ENCODE measurements around the gene MOSMO. TPM values are rescaled to one million over a fixed set of nuclear protein-coding genes. Genes with fewer than 3 reads are reported as not detected.

MOSMO gene
- total RNA-seq = 6.5 and 13.6 TPM in 2 replicates

DNA sequence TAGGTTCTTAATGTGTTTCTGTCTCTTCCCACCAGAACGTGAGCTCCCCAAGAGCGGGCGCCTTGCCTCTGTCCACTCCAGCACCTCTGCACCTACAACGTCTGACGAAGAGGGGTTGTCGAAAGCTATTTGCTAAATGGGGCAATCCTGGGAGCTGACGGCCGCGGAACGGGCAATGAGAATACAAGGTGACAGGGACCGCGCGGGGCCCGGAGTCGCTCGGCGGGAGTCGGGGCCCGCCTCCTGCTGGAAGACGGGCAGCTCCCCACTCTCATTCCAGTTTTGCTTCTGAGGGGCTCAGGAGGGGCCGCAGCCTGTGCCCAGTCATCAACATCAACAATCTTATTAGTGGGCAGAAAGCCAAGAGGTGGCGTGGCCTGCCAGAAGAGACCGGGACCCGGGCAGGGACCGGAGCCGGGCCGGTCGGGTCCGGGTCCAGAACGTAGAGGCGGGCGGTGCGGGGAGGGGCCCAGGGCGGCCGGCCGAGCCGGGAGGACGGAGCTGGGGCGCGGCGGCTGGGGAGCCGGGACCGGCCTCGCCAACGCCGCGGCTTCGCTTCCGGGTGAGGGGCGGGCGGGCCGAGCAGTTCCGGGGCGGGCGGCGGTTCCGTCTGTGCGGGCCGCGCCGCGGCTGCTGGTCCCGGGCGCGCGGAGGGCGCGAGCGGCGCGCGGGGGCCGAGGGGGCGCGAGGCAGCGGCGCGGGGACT, at the start of gene MOSMO:
MOSMO (plus strand) TSS at position 603 of the 706 bp plus-strand sequence. CDS start 191 bp downstream, outside the sequence.

DNA sequence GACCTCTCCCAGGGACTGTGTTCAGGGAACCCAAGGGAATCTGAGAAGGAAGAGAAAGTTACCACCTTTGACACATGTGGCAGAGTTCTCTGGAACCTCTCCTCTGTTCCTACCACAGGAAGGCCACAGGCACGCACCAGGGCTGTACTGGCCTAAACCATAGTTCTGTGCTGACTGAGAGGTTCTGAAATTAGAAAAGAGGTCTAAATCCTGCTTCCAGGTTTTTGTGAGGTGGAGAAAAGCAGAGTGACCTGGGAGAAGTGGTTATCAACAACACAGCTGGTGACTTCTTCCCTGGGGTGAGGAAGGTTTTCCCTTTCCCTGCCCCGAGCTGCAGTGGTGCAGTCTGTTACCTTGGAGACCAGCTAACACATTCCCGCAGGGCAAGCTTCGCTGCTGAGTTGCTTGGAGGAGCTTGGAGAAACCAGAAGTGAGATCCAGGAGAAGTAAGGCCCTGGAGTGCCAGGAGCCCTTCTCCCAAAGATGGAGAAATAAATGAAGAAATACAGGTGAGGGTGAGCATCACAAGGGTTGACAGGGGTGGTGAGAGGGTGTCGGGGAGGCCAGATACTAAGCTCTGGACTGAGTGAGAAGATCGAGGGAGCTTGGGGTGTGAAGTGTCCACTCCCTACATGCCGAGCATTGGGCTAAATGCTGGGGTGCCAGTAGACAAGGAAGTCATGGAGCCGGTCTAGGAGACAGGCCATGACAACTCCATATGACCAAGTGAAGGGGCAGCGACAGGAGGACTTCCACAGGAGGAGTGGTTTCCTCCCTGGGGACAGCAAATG, 84.4 kb downstream of the MOSMO start, which contains the start of gene VWA3A:
VWA3A (plus strand) TSS at position 399 of the 791 bp plus-strand sequence; CDS start at position 496, 97 bp downstream.

Other genes starting within 250 kb of the MOSMO start
- 5.8 and 22.7 TPM in 2 replicates for gene NPIPB4, start 150.4 kb upstream of the MOSMO start, total RNA-seq
- 208 and 273 TPM in 2 replicates for gene UQCRC2, start 54.8 kb upstream of the MOSMO start, total RNA-seq
- gene PDZD9, start 7.0 kb upstream of the MOSMO start, total RNA-seq = not detected in 2 replicates
- gene VWA3A, start 84.4 kb downstream of the MOSMO start, total RNA-seq = not detected in 2 replicates
- not detected in 2 replicates for gene SDR42E2, start 154.4 kb downstream of the MOSMO start, total RNA-seq
- gene EEF2K, start 198.2 kb downstream of the MOSMO start, total RNA-seq = 13.7 and 25.2 TPM in 2 replicates

Measured in tracheal epithelial cell (primary cell).